Measurements from ENCODE around the gene CKAP5. TPM values are rescaled to one million over a fixed set of nuclear protein-coding genes. Genes with fewer than 3 reads are reported as not detected.

Gene CKAP5
- polyA plus RNA-seq: 10.3 TPM

DNA sequence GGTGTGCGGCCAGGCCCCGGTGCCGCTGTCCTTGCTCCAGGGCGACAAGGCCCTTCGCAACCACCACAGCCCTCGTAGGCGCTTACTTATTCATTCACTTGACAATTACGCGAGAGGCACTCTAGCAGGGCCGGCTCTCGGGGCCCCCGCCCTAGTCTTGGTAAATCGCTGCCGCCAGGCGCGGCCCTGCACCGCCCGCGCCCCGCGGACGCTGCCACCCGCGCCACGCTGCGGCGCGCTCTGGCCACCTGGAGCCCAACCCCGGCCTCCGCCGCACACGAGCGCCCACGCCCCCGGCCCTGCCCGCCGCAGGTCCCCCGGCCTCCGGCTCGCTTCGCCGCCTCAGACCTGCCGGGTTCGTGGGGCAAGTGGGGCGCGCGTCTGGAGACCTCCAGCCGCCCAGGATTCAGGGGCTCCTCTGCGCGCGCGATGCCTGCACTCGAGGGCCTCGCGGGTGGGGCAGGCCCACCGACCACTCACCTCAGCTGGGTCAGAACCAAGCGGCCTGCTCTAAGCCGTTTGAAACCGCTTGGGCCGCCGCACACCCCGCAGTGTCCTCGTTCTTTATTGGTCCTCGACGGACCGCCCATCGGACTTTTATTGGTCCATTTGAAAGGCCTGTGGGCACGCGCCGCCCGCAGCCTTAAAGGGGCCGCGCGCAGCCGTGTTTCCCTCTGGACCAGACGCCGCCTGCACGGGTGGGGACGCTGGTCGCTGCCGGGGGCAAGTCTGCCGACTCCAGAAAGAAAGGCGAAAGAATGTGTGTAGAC is at the start of gene CKAP5:
Gene CKAP5, minus strand, starts transcription at position 541 of the 770 bp plus-strand sequence. CDS start 25,049 bp downstream, outside the sequence.
- Mint-ChIP-seq H3K27ac (peak within 1 kb of the TSS; percentile 94 to 98 (median 95)), H3K36me3 (no peaks in the 10 kb centered on the region), H3K9me3 (no peaks in the 10 kb centered on the region), H3K4me1 (peaks cover 23 to 39% (median 24%) of the 10 kb centered on the region in 3 donors), H3K27me3 (no peaks in the 10 kb centered on the region), H3K4me3 (peak within 1 kb of the TSS; percentile 96 to 99 (median 99))

DNA sequence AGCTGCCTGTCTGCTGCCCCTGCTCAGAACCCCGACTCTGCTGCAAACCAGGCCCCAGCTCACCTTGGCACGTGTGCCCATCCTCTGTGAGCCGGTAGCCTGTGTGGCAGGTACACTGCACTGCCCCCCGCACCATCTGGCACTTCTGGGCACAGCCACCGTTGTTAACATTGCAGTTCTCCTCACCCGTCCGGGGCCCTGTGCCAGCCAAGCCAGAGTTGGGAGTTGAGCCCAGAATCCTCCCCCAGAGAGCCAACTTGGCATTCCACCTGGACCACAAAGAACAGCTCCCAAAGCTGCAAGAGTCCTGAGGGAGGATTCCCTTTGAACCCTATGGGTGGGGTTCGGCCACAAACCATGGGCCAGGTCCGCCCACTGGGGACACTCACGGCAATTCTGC is 49.7 kb upstream of the CKAP5 start:
- no peak overlapping the region for H3K27ac Mint-ChIP-seq
- H3K4me3 Mint-ChIP-seq: no peak overlapping the region
- no peaks in the 10 kb centered on the region for H3K4me1 Mint-ChIP-seq
- H3K36me3 Mint-ChIP-seq: no peaks in the 10 kb centered on the region
- no peaks in the 10 kb centered on the region for H3K9me3 Mint-ChIP-seq
- peaks cover 2% of the 10 kb centered on the region for H3K27me3 Mint-ChIP-seq

DNA sequence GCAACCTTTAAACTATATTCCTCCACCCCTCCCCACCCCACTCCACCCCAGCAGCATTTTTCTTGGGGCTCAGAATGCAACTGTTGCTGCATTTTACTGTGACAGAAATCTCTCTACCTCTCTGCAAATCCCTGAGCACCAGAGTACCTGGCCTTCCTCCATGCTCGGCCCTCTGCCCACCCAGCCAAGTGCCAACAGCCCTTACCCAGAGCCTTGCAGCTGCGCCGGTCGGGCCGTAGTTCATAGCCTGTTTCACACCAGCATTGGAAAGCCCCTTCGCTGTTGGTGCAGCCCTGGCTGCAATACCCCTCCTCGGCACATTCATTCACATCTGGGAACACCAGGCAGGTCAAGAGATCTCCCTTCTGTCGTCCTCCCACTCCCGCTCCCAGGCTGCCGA is 48.9 kb upstream of the CKAP5 start:
- H3K4me3 Mint-ChIP-seq: no peak overlapping the region
- no peaks in the 10 kb centered on the region for H3K27me3 Mint-ChIP-seq
- H3K4me1 Mint-ChIP-seq: no peaks in the 10 kb centered on the region
- H3K27ac Mint-ChIP-seq: no peak overlapping the region
- no peaks in the 10 kb centered on the region for H3K9me3 Mint-ChIP-seq
- H3K36me3 Mint-ChIP-seq: no peaks in the 10 kb centered on the region

DNA sequence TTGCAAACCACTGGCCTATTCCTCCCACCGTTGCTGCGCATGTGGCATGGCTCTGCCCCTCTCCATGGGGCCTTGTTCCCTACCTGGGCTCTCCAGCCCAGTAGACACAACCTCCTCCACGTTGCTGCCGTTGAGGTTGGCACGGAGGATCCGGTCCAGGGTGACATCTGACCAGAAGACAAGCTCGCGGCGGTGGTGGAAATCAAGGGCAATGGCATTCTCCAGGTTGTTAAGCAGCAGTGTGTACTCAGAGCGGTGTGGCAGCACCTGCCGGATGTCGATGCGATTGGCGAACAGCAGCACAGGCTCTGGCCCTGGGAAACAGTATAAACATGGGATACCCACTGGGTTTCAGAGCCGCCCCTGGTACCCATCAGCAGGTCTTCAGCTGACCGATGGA is 48.4 kb upstream of the CKAP5 start:
- Mint-ChIP-seq H3K9me3 (no peaks in the 10 kb centered on the region), H3K36me3 (no peaks in the 10 kb centered on the region), H3K27ac (peak overlapping the region in 1 of 3 donors; percentile 73), H3K4me1 (no peaks in the 10 kb centered on the region), H3K27me3 (no peaks in the 10 kb centered on the region), H3K4me3 (no peak overlapping the region)

- Mint-ChIP-seq H3K9me3 (no peaks in the 10 kb centered on the region), H3K27me3 (peaks cover 3% of the 10 kb centered on the region), H3K4me1 (no peaks in the 10 kb centered on the region), H3K4me3 (no peak overlapping the region), H3K36me3 (no peaks in the 10 kb centered on the region), H3K27ac (peak overlapping the region in 1 of 3 donors; percentile 76)
Observed at GRCh38 chr11:46892838-46893237, 46.8 kb upstream of the CKAP5 start.

- Mint-ChIP-seq H3K36me3 (no peaks in the 10 kb centered on the region), H3K27me3 (peaks cover 3% of the 10 kb centered on the region), H3K4me1 (no peaks in the 10 kb centered on the region), H3K4me3 (no peak overlapping the region), H3K27ac (no peak overlapping the region), H3K9me3 (no peaks in the 10 kb centered on the region)
Observed at GRCh38 chr11:46892109-46892508, 46.0 kb upstream of the CKAP5 start.

- Mint-ChIP-seq H3K4me1 (no peaks in the 10 kb centered on the region), H3K4me3 (no peak overlapping the region), H3K27me3 (peaks cover 3% of the 10 kb centered on the region), H3K9me3 (no peaks in the 10 kb centered on the region), H3K27ac (no peak overlapping the region), H3K36me3 (no peaks in the 10 kb centered on the region)
Observed at GRCh38 chr11:46890665-46891064, 44.6 kb upstream of the CKAP5 start.

DNA sequence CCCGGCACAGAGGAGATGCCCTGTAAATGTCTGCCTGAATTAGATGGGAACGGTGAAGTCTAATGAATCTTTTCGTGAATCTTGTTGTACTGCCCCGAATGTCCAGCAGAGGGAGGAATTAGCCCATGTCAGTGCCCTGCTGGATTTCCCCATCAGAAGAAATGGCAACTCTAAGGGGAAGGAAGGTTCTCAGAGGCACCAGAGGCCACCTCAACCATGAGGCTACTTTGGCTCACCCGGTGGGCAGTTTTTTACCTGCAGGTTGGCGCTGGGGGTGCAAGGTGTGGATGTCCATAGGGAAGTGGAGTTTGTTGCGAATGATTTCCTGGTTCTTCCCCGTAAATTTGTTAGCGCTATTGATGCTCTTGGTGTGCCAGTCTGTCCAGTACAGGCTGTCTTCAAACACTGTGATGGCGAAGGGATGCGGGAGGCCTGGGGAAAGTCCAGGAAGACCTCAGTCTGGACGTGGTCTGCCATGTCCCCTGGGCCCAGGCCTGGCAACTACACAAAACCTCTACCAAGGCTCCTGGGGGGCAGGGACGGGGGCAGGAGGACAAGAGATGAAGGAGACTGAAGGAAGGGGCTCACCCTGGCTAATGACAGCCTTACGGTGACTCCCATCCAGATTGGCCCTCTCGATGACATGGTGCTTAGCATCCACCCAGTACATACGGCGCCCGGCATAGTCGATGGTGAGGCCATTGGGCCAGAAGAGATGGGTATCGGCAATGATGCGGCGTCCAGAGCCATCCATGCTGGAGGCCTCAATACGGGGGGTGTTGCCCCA is 43.8 kb upstream of the CKAP5 start:
- H3K4me3 Mint-ChIP-seq: no peak overlapping the region
- H3K4me1 Mint-ChIP-seq: no peaks in the 10 kb centered on the region
- H3K9me3 Mint-ChIP-seq: no peaks in the 10 kb centered on the region
- H3K36me3 Mint-ChIP-seq: no peaks in the 10 kb centered on the region
- peaks cover 3% of the 10 kb centered on the region for H3K27me3 Mint-ChIP-seq
- no peak overlapping the region for H3K27ac Mint-ChIP-seq

DNA sequence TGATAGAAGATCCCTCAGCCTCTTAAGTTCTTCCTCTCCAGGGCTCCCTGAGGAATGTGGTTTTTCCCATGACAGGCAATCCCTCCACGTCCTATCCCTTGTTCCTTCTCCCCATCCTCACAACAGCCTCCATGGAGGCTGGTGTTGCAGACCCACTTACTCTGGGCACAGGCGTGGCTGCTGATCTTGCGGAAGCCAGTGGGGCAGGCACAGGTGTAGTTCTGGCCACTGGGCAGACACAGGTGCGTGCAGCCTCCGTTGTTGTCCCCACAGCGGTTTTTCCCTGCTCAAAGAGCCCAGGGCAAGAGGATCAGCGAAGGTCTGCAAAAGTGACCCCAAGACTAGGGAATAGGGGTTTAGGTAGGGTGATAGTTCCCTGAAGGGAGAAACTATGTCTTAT is 43.2 kb upstream of the CKAP5 start:
- no peak overlapping the region for H3K4me3 Mint-ChIP-seq
- H3K4me1 Mint-ChIP-seq: no peaks in the 10 kb centered on the region
- H3K36me3 Mint-ChIP-seq: no peaks in the 10 kb centered on the region
- H3K9me3 Mint-ChIP-seq: no peaks in the 10 kb centered on the region
- peaks cover 3% of the 10 kb centered on the region for H3K27me3 Mint-ChIP-seq
- peak overlapping the region in 1 of 3 donors; percentile 64 for H3K27ac Mint-ChIP-seq

DNA sequence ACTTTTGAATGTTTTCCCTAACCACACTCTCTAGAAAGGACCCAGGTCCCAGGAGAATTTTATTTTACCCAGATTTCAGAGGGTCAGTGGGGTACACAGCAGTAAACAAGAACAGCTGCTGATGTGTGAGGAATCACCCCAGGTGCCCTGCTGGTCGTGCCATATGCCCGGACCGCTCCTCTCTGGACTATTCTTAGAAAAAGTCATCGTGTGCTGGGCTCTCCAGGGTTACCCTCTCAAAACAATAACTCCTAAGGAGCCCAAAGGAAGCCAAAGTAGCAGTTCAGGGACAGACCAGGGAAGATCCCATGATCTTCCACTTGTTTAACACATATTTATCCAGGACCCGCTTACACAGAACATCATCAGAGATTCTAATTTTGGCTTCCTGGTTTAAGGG is 42.6 kb upstream of the CKAP5 start:
- H3K27me3 Mint-ChIP-seq: peaks cover 3% of the 10 kb centered on the region

GRCh38 chr11:46886211-46886610 is 40.1 kb upstream of the CKAP5 start:
- Mint-ChIP-seq H3K4me1 (no peaks in the 10 kb centered on the region), H3K27me3 (peaks cover 3% of the 10 kb centered on the region), H3K4me3 (no peak overlapping the region), H3K9me3 (peaks cover 0 to 2% (median 0%) of the 10 kb centered on the region in 3 donors), H3K27ac (no peak overlapping the region), H3K36me3 (peaks cover 3% of the 10 kb centered on the region)

More for the DNA sequence above, 42.6 kb upstream of the CKAP5 start:
- Mint-ChIP-seq H3K36me3 (no peaks in the 10 kb centered on the region), H3K4me1 (no peaks in the 10 kb centered on the region), H3K4me3 (no peak overlapping the region), H3K9me3 (no peaks in the 10 kb centered on the region), H3K27ac (no peak overlapping the region)

DNA sequence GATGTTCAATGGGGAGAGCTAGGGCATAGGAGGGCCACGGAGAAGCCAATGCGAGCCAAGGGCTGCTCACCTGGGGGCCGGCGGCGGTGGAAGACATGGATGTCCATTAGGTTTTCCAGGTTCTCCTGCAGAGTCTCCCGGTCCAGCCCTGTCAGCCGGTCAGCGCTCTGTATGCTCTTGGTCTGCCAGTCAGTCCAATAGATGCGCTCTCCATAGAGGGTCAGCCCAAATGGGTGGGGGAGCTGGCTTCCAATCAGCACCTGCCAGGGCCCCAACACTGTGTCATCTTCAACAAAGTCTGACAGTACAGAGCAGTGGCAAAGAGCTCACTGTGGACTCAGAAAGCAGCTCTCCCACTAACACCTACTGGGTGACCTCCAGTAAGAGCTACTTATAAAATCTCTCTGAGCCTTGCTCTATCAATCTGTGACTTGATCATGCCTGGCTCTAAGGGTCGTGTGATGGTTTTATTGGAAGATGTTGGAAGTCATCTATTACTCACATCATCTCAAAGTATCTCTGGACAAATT is 33.0 kb upstream of the CKAP5 start:
- Mint-ChIP-seq H3K4me1 (no peaks in the 10 kb centered on the region), H3K27me3 (peaks cover 4% of the 10 kb centered on the region), H3K4me3 (no peak overlapping the region), H3K9me3 (peaks cover 0 to 2% (median 0%) of the 10 kb centered on the region in 3 donors), H3K36me3 (peaks cover 3% of the 10 kb centered on the region), H3K27ac (peak overlapping the region in 1 of 3 donors; percentile 83)

GRCh38 chr11:46877580-46877979 is 31.5 kb upstream of the CKAP5 start:
- peaks cover 0 to 2% (median 0%) of the 10 kb centered on the region in 3 donors for H3K9me3 Mint-ChIP-seq
- peaks cover under 1% of the 10 kb centered on the region for H3K36me3 Mint-ChIP-seq
- no peak overlapping the region for H3K27ac Mint-ChIP-seq
- peaks cover 5% of the 10 kb centered on the region for H3K27me3 Mint-ChIP-seq
- H3K4me1 Mint-ChIP-seq: peaks cover 0 to 1% (median 0%) of the 10 kb centered on the region in 3 donors
- H3K4me3 Mint-ChIP-seq: no peak overlapping the region

- H3K9me3 Mint-ChIP-seq: peaks cover 0 to under 1% (median 0%) of the 10 kb centered on the region in 3 donors
- peaks cover 5% of the 10 kb centered on the region for H3K27me3 Mint-ChIP-seq
- peak overlapping the region in 1 of 3 donors; percentile 1 for H3K27ac Mint-ChIP-seq
- H3K4me1 Mint-ChIP-seq: peaks cover 0 to 1% (median 0%) of the 10 kb centered on the region in 3 donors
- no peaks in the 10 kb centered on the region for H3K36me3 Mint-ChIP-seq
- H3K4me3 Mint-ChIP-seq: no peak overlapping the region
Observed at GRCh38 chr11:46876471-46876870, 30.4 kb upstream of the CKAP5 start.

DNA sequence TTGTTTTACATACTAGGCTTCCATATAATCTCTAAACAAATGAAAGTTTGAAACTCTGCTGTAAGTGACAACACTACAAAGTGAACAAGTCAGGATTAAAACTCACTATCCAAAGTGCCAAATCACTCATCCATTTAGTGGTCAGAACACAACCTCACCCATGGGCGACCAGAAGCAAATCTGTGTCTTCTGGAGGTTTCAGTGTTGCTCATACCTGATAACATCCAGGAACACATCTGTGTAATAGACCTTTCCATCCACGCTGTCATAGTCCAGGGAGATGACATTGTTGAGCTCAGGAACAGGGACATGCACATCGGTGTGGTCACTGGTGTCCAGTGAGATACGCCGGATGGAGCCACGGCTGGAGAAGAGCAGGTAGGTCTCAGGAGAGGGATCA is 28.5 kb upstream of the CKAP5 start:
- peaks cover 0 to 1% (median 0%) of the 10 kb centered on the region in 3 donors for H3K4me1 Mint-ChIP-seq
- no peak overlapping the region for H3K4me3 Mint-ChIP-seq
- no peaks in the 10 kb centered on the region for H3K9me3 Mint-ChIP-seq
- peaks cover 5% of the 10 kb centered on the region for H3K27me3 Mint-ChIP-seq
- H3K36me3 Mint-ChIP-seq: peaks cover 2% of the 10 kb centered on the region
- peak overlapping the region in 1 of 3 donors; percentile 81 for H3K27ac Mint-ChIP-seq
